ENCODE data around the gene KRTAP17-1. TPM values are rescaled to one million over a fixed set of nuclear protein-coding genes. Genes with fewer than 3 reads are reported as not detected.

The KRTAP17-1 gene
- total and polyA plus RNA-seq, 2 of the 4 experiments (the other 2 are of a cell fraction), result not detected

- Histone ChIP-seq H3K4me1 (ENCODE audit: control insufficient read depth, insufficient read depth, low read length) (peaks cover 2% of the 10 kb centered on the region), H2AFZ (replicated peaks; ENCODE audit: low read length, poor library complexity) (peak overlapping the region; percentile 79), H2BK15ac (ENCODE audit: low read depth, low read length) (peak overlapping the region; percentile 59; the same call in 2 of the 3 replicates), H3K4me2 (ENCODE audit: low read depth, low read length) (no peak overlapping the region), H3K4ac (ENCODE audit: low read depth, low read length) (peak overlapping the region; percentile 70), H3K9me1 (ENCODE audit: insufficient read depth, low read length) (no peaks in the 10 kb centered on the region; the same call in 1 of the 2 replicates), H3K18ac (ENCODE audit: low read depth, low read length) (peak overlapping the region; percentile 85; the same call in 1 of the 2 replicates), H2AK5ac (ENCODE audit: low read depth, low read length) (peak overlapping the region; percentile 58), H2AK9ac (replicated peaks; ENCODE audit: low read depth, low read length, poor library complexity) (no peak overlapping the region), H3K79me1 (ENCODE audit: low read depth in 1 of 2, low read length in 2 of 2) (no peaks in the 10 kb centered on the region), H4K91ac (ENCODE audit: insufficient read depth, low read depth, low read length) (peak overlapping the region; percentile 85), H3K4me3 (ENCODE audit: insufficient read depth, low read depth, low read length) (no peak overlapping the region), H3K36me3 (ENCODE audit: control insufficient read depth, insufficient read depth, low read length) (no peaks in the 10 kb centered on the region), H3K23ac (ENCODE audit: low read depth, low read length) (no peak overlapping the region), H4K20me1 (ENCODE audit: insufficient read depth, low read length) (no peaks in the 10 kb centered on the region), H3K9me3 (ENCODE audit: control insufficient read depth, insufficient read depth, low read length) (peaks cover 4% of the 10 kb centered on the region; the same call in 1 of the 2 replicates), H2BK20ac (ENCODE audit: low read depth, low read length) (peak overlapping the region; percentile 91), H4K5ac (ENCODE audit: low read depth, low read length) (peak overlapping the region; percentile 69; the same call in 1 of the 2 replicates), H2BK5ac (ENCODE audit: low read depth, low read length, poor library complexity, severe bottlenecking) (peak overlapping the region; percentile 51), H3K9ac (ENCODE audit: low read depth, low read length) (no peak overlapping the region; the same call in 1 of the 2 replicates), H3K56ac (ENCODE audit: extremely low read depth, insufficient read depth, low read length) (no peak overlapping the region), H3K14ac (replicated peaks; ENCODE audit: low read depth, low read length) (peak overlapping the region; percentile 51), H3K27ac (ENCODE audit: insufficient read depth, low read length) (peak overlapping the region; percentile 51; the same call in 1 of the 2 replicates), H4K8ac (ENCODE audit: low read depth in 2 of 2, low read length in 2 of 2) (peak overlapping the region in 1 of 2 experiments; percentile 85; a peak in 2 of 4 replicates), H2BK120ac (ENCODE audit: low read depth, low read length) (peak overlapping the region; percentile 73), H3K27me3 (ENCODE audit: control insufficient read depth, insufficient read depth, low read length) (no peaks in the 10 kb centered on the region)
- WGBS, 2 experiments (ENCODE audit: extremely low coverage in 2 of 2, insufficient read length in 1 of 2), result no CpG with 5 or more reads among the region's 5 CpGs
- in situ Hi-C loops (cut with MboI; ENCODE audit: low sequenced_read_pairs) (loop anchor here (5.0 kb wide), 1 partner anchor 415 kb away; no protein-coding TSS in a partner anchor), dilution Hi-C loops (cut with HindIII; ENCODE audit: low sequenced_read_pairs, unreplicated experiment) (no loop called here), intact Hi-C loops (cut with micrococcal nuclease) (loop anchor here (1.0 to 5.0 kb wide), 5 partner anchors 260 to 465 kb away; partner anchors contain the start of gene KRTAP2-3)
- ChIA-PET POLR2A (ENCODE audit: unreplicated experiment) (interaction anchor here (0.6 kb wide), 1 partner anchor 1417 kb away, joined by 3 read pairs; no protein-coding TSS in a partner anchor), CTCF (interaction anchor here (0.5 to 1.9 kb wide), 17 partner anchors 14 to 1384 kb away, joined by 3 to 10 read pairs (median 3); partner anchors contain the start of gene KRTAP2-3)
- ATAC-seq (ENCODE audit: low read depth) (peak; percentile 97), DNase-seq (peak; percentile 79)
- TF ChIP-seq MAFK (IDR thresholded peaks at IDR 0.05; ENCODE audit: low read depth, low read length), result no peak
- no peak for TF ChIP-seq ELK1 (IDR thresholded peaks at IDR 0.05; ENCODE audit: borderline replicate concordance, low read depth, low read length)
- TF ChIP-seq CEBPB (IDR thresholded peaks at IDR 0.05; ENCODE audit: low read depth, low read length), result peak; percentile 42
- no peak for TF ChIP-seq USF2 (IDR thresholded peaks at IDR 0.05; ENCODE audit: low read depth, low read length)
- TF ChIP-seq SMC3 (IDR thresholded peaks at IDR 0.05; ENCODE audit: low read depth, low read length), result peak; percentile 83
- peak; percentile 81 for TF ChIP-seq RAD21 (IDR thresholded peaks at IDR 0.05; ENCODE audit: low read length)
- TF ChIP-seq RFX5 (IDR thresholded peaks at IDR 0.05; ENCODE audit: low read depth, low read length), result no peak
- peak; percentile 80 for TF ChIP-seq CTCF (conservative IDR thresholded peaks at IDR 0.05; ENCODE audit: low read depth, low read length)
- BruUV-seq (replicated peaks), result no TSS peak
Observed at GRCh38 chr17:41322094-41322902, 6.8 kb upstream of the KRTAP17-1 start.
